ENCODE data around the gene GDF11.

The GDF11 gene

GRCh38 chr12:55738123-55739024, 4.5 kb upstream of the GDF11 start:
- DNase-seq (ENCODE audit: low read depth, low spot score) = peak; percentile 91
- TF ChIP-seq YY1 (IDR thresholded peaks at IDR 0.05; ENCODE audit: insufficient read depth, insufficient read length) (no peak), ZNF274 (IDR thresholded peaks at IDR 0.05; ENCODE audit: low read depth, low read length) (no peak), SUZ12 (IDR thresholded peaks at IDR 0.05; ENCODE audit: extremely low read depth, insufficient read depth, insufficient read length) (no peak)
- peaks cover 3% of the 10 kb centered on the region for H3K27me3 ChIP-seq (ENCODE audit: insufficient read depth, insufficient read length)
- H3K4me3 ChIP-seq (ENCODE audit: insufficient read length, low read depth) = peak overlapping the region; percentile 44
- H3K9ac ChIP-seq (ENCODE audit: insufficient read length, low read depth) = peak overlapping the region; percentile 72
- H3K9me3 ChIP-seq (ENCODE audit: insufficient read depth, low read length) = no peaks in the 10 kb centered on the region
- peaks cover 3% of the 10 kb centered on the region for H3K4me1 ChIP-seq (ENCODE audit: insufficient read depth, insufficient read length)
- H3K36me3 ChIP-seq (ENCODE audit: insufficient read depth, insufficient read length, low read length) = no peaks in the 10 kb centered on the region

GRCh38 chr12:55739025-55739378, 3.9 kb upstream of the GDF11 start:
- Histone ChIP-seq H3K4me3 (ENCODE audit: insufficient read length, low read depth) (no peak overlapping the region), H3K9ac (ENCODE audit: insufficient read length, low read depth) (no peak overlapping the region), H3K36me3 (ENCODE audit: insufficient read depth, insufficient read length, low read length) (no peaks in the 10 kb centered on the region), H3K9me3 (ENCODE audit: insufficient read depth, low read length) (no peaks in the 10 kb centered on the region), H3K27me3 (ENCODE audit: insufficient read depth, insufficient read length) (peaks cover 3% of the 10 kb centered on the region), H3K4me1 (ENCODE audit: insufficient read depth, insufficient read length) (peaks cover 3% of the 10 kb centered on the region)
- no peak for TF ChIP-seq YY1 (IDR thresholded peaks at IDR 0.05; ENCODE audit: insufficient read depth, insufficient read length)
- TF ChIP-seq ZNF274 (IDR thresholded peaks at IDR 0.05; ENCODE audit: low read depth, low read length) = no peak
- no peak for TF ChIP-seq SUZ12 (IDR thresholded peaks at IDR 0.05; ENCODE audit: extremely low read depth, insufficient read depth, insufficient read length)
- no peak for DNase-seq (ENCODE audit: low read depth, low spot score)

- TF ChIP-seq ZNF274 (IDR thresholded peaks at IDR 0.05; ENCODE audit: low read depth, low read length) (no peak), SUZ12 (IDR thresholded peaks at IDR 0.05; ENCODE audit: extremely low read depth, insufficient read depth, insufficient read length) (no peak), YY1 (IDR thresholded peaks at IDR 0.05; ENCODE audit: insufficient read depth, insufficient read length) (no peak)
- Histone ChIP-seq H3K4me1 (ENCODE audit: insufficient read depth, insufficient read length) (peaks cover 5% of the 10 kb centered on the region), H3K9me3 (ENCODE audit: insufficient read depth, low read length) (no peaks in the 10 kb centered on the region), H3K27me3 (ENCODE audit: insufficient read depth, insufficient read length) (peaks cover 3% of the 10 kb centered on the region), H3K4me3 (ENCODE audit: insufficient read length, low read depth) (peak overlapping the region; percentile 16), H3K9ac (ENCODE audit: insufficient read length, low read depth) (peak overlapping the region; percentile 23), H3K36me3 (ENCODE audit: insufficient read depth, insufficient read length, low read length) (no peaks in the 10 kb centered on the region)
- no peak for DNase-seq (ENCODE audit: low read depth, low spot score)
These were observed 816 bp upstream of the GDF11 start for GRCh38 chr12:55741931-55742680.

- TF ChIP-seq SUZ12 (IDR thresholded peaks at IDR 0.05; ENCODE audit: extremely low read depth, insufficient read depth, insufficient read length) = no peak
- no peak for TF ChIP-seq ZNF274 (IDR thresholded peaks at IDR 0.05; ENCODE audit: low read depth, low read length)
- no peak for TF ChIP-seq YY1 (IDR thresholded peaks at IDR 0.05; ENCODE audit: insufficient read depth, insufficient read length)
- H3K9ac ChIP-seq (ENCODE audit: insufficient read length, low read depth) = peak overlapping the region; percentile 98
- peaks cover 12% of the 10 kb centered on the region for H3K4me1 ChIP-seq (ENCODE audit: insufficient read depth, insufficient read length)
- no peak for DNase-seq (ENCODE audit: low read depth, low spot score)
- H3K27me3 ChIP-seq (ENCODE audit: insufficient read depth, insufficient read length) = peaks cover 3% of the 10 kb centered on the region
- H3K36me3 ChIP-seq (ENCODE audit: insufficient read depth, insufficient read length, low read length) = peaks cover 9% of the 10 kb centered on the region
- no peaks in the 10 kb centered on the region for H3K9me3 ChIP-seq (ENCODE audit: insufficient read depth, low read length)
- H3K4me3 ChIP-seq (ENCODE audit: insufficient read length, low read depth) = peak overlapping the region; percentile 98
These were observed 751 bp downstream of the GDF11 start for GRCh38 chr12:55743406-55744339.

GRCh38 chr12:55744340-55745030, 1.6 kb downstream of the GDF11 start:
- Histone ChIP-seq H3K4me1 (ENCODE audit: insufficient read depth, insufficient read length) (peaks cover 12% of the 10 kb centered on the region), H3K4me3 (ENCODE audit: insufficient read length, low read depth) (peak overlapping the region; percentile 98), H3K36me3 (ENCODE audit: insufficient read depth, insufficient read length, low read length) (peaks cover 17% of the 10 kb centered on the region), H3K9me3 (ENCODE audit: insufficient read depth, low read length) (no peaks in the 10 kb centered on the region), H3K27me3 (ENCODE audit: insufficient read depth, insufficient read length) (peaks cover 3% of the 10 kb centered on the region), H3K9ac (ENCODE audit: insufficient read length, low read depth) (peak overlapping the region; percentile 98)
- DNase-seq (ENCODE audit: low read depth, low spot score) = no peak
- TF ChIP-seq YY1 (IDR thresholded peaks at IDR 0.05; ENCODE audit: insufficient read depth, insufficient read length) (no peak), ZNF274 (IDR thresholded peaks at IDR 0.05; ENCODE audit: low read depth, low read length) (no peak), SUZ12 (IDR thresholded peaks at IDR 0.05; ENCODE audit: extremely low read depth, insufficient read depth, insufficient read length) (no peak)
